Measurements from ENCODE around the gene APOM. TPM values are rescaled to one million over a fixed set of nuclear protein-coding genes. Genes with fewer than 3 reads are reported as not detected.

The APOM gene
- total and polyA plus RNA-seq, 5 donors, result 0.48 to 3.9 (median 1.9) TPM

DNA sequence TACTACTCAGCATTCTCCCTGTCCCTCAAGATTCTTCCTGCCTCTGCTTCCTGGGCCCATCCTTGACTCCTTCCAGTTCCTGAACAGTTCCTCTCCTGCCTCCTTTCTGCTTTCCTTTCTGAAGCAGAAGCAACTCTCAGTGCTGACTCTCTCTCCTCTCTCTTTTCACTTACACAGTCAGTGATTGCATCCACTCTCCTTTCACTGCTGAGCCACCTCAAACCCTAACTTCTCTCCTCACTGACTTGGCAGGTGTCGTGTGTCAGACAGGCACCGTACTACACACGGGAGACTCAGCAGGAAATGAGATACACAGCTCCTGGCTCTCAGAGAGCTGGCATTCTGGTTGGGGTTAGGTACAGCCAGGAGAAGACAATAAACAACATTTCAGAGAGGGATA is 41.9 kb downstream of the APOM start:
- no peak for DNase-seq
- intact Hi-C loops (cut with DNase I), result no loop called here
- no peaks in the 10 kb centered on the region for H3K27me3 ChIP-seq (ENCODE audit: control insufficient read depth, insufficient read depth)
- H3K27ac ChIP-seq (ENCODE audit: low read length), result no peak overlapping the region
- H3K4me1 ChIP-seq (ENCODE audit: control insufficient read depth, insufficient read depth, low read length), result peaks cover 7% of the 10 kb centered on the region
- no peaks in the 10 kb centered on the region for H3K9me3 ChIP-seq (ENCODE audit: control insufficient read depth, low read length)
- WGBS, result 39% methylated on average over 3 of the region's 3 CpGs
- no peak overlapping the region for H3K4me3 ChIP-seq (ENCODE audit: low read length)
- no peak for ATAC-seq

DNA sequence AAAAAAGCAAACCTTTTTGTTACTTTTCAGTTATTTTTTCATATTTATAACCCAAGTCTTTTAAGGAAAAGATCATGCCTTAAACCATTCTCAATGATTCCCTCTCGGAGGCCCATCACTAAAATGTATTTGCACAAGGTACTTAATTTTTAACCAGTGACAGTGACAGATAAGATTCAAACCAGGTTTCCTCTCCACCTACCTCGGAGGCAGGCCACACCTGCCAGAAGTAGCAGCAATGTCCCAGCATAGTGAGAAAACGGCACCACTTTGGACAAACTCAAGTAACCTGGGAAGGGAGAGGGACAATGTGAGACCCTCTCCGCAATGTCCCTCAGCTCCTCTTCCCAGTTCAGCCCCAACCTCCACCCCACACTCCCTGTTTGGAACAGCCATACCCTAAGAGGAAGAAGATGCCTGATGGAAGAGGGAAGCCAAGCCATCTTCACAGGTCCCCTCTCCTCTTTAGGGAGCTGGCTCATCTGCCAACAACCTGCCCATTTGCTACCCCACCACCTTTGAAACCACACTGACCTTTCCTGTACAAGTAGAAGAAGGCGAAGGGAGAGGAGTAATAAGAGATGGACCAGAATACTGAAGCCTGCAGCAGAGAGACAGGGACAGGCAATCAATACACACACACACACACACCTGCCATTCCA is 45.2 kb downstream of the APOM start:
- Histone ChIP-seq H3K27me3 (ENCODE audit: control insufficient read depth, insufficient read depth) (no peaks in the 10 kb centered on the region), H3K27ac (ENCODE audit: low read length) (no peak overlapping the region), H3K9me3 (ENCODE audit: control insufficient read depth, low read length) (no peaks in the 10 kb centered on the region), H3K4me3 (ENCODE audit: low read length) (no peak overlapping the region), H3K4me1 (ENCODE audit: control insufficient read depth, insufficient read depth, low read length) (peaks cover 7% of the 10 kb centered on the region)
- ATAC-seq (no peak), DNase-seq (no peak)
- intact Hi-C loops (cut with DNase I), result no loop called here
- 85% methylated on average over 5 of the region's 5 CpGs for WGBS

DNA sequence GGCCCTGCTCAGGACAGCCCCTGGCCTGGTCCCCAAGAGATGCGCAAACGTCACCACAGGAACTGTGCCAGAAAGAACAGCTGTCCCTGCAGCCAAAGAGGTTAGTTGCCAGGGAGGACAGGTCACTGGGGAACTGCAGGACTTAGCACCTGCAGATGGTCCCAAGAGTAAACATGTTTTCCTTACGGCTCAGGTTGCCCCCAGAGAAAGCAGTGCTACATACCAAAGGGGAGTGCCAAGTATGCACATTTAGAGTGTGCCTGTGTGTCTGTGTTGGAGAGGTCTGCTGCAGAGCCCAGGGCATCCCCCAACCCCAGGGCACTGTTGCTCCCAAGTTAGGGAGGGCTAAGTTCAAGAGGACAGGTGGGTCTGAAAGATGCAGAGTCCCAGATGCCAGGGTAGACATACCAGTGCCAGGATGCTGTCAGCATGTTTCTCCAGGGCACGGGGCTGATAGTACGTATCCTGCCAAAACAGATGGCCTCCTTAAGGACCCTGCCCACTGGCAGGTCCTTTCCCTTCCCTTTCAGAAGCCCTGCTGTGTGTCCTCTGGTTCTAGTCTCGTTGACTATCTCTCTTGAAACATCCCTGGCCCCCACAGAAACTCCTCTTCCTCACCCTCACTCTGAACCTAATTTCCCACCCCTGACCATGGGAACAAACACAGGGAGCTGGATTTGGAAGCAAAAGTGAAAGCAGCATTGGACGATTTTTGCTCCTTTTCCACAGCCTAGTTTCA is 46.1 kb downstream of the APOM start:
- peak in 1 of 3 donors; percentile 49 for DNase-seq
- intact Hi-C loops (cut with DNase I), result no loop called here
- Histone ChIP-seq H3K9me3 (ENCODE audit: control insufficient read depth, low read length) (no peaks in the 10 kb centered on the region), H3K4me3 (ENCODE audit: low read length) (peak overlapping the region; percentile 84), H3K27ac (ENCODE audit: low read length) (peak overlapping the region; percentile 31), H3K4me1 (ENCODE audit: control insufficient read depth, insufficient read depth, low read length) (peaks cover 7% of the 10 kb centered on the region), H3K27me3 (ENCODE audit: control insufficient read depth, insufficient read depth) (no peaks in the 10 kb centered on the region)
- 17% methylated on average over 7 of the region's 7 CpGs for WGBS
- ATAC-seq, result no peak

GRCh38 chr6:31702405-31702818 is 46.7 kb downstream of the APOM start:
- intact Hi-C loops (cut with DNase I), result no loop called here
- Histone ChIP-seq H3K4me1 (ENCODE audit: control insufficient read depth, insufficient read depth, low read length) (peaks cover 7% of the 10 kb centered on the region), H3K4me3 (ENCODE audit: low read length) (peak overlapping the region; percentile 84), H3K27me3 (ENCODE audit: control insufficient read depth, insufficient read depth) (no peaks in the 10 kb centered on the region), H3K9me3 (ENCODE audit: control insufficient read depth, low read length) (no peaks in the 10 kb centered on the region), H3K27ac (ENCODE audit: low read length) (peak overlapping the region; percentile 98)
- 1% methylated on average over 10 of the region's 10 CpGs for WGBS
- ATAC-seq (peak; percentile 8 to 33), DNase-seq (no peak)

DNA sequence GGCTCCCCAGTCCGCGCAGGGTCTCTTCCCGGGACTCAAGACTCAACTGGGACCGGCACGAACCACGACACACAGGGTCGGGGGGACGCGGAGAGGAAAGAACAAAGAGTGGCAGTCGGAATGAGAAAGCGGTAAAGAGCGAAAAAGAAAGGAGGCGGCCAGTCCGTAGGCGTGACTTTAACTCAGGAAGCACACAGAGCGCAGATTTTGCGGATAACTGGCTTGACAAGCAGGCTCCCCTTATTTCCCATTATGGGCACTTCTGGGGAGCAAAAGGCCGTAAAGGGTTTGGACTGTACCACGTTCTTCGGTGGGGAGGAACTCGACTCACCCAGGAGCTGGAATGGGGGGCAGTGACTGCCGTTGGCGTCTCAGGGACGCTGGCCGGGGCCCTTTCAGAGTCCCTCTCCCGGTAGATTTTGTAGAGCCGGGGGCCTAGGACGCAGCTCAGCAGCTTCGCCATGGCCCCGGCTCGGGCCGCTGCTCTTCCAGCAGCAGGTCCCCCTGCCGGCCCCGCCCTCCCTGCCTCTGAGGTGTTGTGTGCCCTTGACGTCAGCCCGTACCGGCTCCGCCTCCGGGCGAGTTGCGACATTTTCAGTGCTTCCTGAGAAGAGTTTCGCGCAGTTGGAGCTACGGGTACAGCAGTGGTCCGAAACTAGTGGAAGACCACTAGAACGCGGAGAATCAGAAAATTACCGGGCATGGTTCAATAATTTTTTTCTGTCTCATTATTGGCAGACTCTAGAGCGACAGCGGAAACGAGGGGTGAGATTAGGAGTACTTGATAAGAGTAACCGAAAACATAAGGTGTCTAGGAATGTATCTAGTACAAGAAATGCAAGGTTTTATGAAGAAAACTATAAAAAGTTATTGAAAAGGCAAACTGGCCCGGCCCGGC is 47.4 kb downstream of the APOM start, which contains the start of gene ABHD16A:
Gene ABHD16A (minus strand): TSS at position 506 of the 898 bp plus-strand sequence. CDS start 43 bp downstream, at position 463.
- no peaks in the 10 kb centered on the region for H3K27me3 ChIP-seq (ENCODE audit: control insufficient read depth, insufficient read depth)
- ATAC-seq, result peak; percentile 98
- H3K27ac ChIP-seq (ENCODE audit: low read length), result peak within 1 kb of the TSS; percentile 98
- H3K9me3 ChIP-seq (ENCODE audit: control insufficient read depth, low read length), result no peaks in the 10 kb centered on the region
- peak within 1 kb of the TSS; percentile 84 for H3K4me3 ChIP-seq (ENCODE audit: low read length)
- intact Hi-C loops (cut with DNase I), result no loop called here
- H3K4me1 ChIP-seq (ENCODE audit: control insufficient read depth, insufficient read depth, low read length), result peaks cover 7% of the 10 kb centered on the region
- WGBS, result 1% methylated on average over 54 of the region's 54 CpGs
- DNase-seq, result peak; percentile 99 to 100 (median 100)

DNA sequence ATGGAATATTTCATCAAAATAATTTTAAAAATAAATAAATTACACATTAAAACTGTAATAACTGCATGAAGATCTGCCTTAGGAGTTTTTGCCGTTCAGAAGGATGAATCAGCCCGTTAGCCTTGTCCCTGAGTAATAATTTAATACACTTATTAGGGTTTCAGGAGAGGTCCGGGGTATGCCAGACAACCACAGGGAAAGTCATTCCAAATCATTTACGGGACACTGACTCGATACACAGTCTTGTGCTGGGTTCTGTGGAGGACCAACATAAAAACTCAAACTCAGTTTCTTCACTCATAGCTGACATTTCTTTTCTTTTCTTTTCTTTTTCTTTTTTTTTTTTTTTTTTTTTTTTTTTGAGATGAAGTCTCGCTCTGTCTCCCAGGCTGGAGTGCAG is 50.2 kb downstream of the APOM start:
- no peak for ATAC-seq
- no peak for DNase-seq
- Histone ChIP-seq H3K4me3 (ENCODE audit: low read length) (no peak overlapping the region), H3K27me3 (ENCODE audit: control insufficient read depth, insufficient read depth) (no peaks in the 10 kb centered on the region), H3K27ac (ENCODE audit: low read length) (no peak overlapping the region), H3K9me3 (ENCODE audit: control insufficient read depth, low read length) (no peaks in the 10 kb centered on the region), H3K4me1 (ENCODE audit: control insufficient read depth, insufficient read depth, low read length) (peaks cover 7% of the 10 kb centered on the region)
- intact Hi-C loops (cut with DNase I), result no loop called here
- WGBS, result 91% methylated on average over 6 of the region's 6 CpGs

- ATAC-seq, result no peak
- 21% methylated on average over 3 of the region's 3 CpGs for WGBS
- no peak within 1 kb of the TSS for H3K27ac ChIP-seq (ENCODE audit: low read length)
- H3K9me3 ChIP-seq (ENCODE audit: control insufficient read depth, low read length), result no peaks in the 10 kb centered on the region
- intact Hi-C loops (cut with DNase I), result no loop called here
- no peak for DNase-seq
- H3K4me3 ChIP-seq (ENCODE audit: low read length), result no peak within 1 kb of the TSS
- no peaks in the 10 kb centered on the region for H3K27me3 ChIP-seq (ENCODE audit: control insufficient read depth, insufficient read depth)
- H3K4me1 ChIP-seq (ENCODE audit: control insufficient read depth, insufficient read depth, low read length), result peaks cover 5% of the 10 kb centered on the region
Observed at GRCh38 chr6:31706599-31706998, 50.9 kb downstream of the APOM start, which contains the start of gene LY6G6F. Gene LY6G6F, plus strand, starts transcription at chr6:31706866. Its CDS starts 41 bp downstream, at chr6:31706907.

DNA sequence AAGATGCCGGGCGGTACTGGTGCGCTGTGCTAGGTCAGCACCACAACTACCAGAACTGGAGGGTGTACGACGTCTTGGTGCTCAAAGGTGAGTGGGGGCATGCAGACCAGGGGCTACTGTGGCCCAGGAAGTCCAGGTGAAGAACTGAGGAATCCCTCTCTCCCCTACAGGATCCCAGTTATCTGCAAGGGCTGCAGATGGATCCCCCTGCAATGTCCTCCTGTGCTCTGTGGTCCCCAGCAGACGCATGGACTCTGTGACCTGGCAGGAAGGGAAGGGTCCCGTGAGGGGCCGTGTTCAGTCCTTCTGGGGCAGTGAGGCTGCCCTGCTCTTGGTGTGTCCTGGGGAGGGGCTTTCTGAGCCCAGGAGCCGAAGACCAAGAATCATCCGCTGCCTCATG is 52.0 kb downstream of the APOM start:
- Histone ChIP-seq H3K4me1 (ENCODE audit: control insufficient read depth, insufficient read depth, low read length) (no peaks in the 10 kb centered on the region), H3K9me3 (ENCODE audit: control insufficient read depth, low read length) (no peaks in the 10 kb centered on the region), H3K27ac (ENCODE audit: low read length) (no peak overlapping the region), H3K4me3 (ENCODE audit: low read length) (no peak overlapping the region), H3K27me3 (ENCODE audit: control insufficient read depth, insufficient read depth) (no peaks in the 10 kb centered on the region)
- intact Hi-C loops (cut with DNase I), result no loop called here
- ATAC-seq (no peak), DNase-seq (no peak)
- 88% methylated on average over 10 of the region's 10 CpGs for WGBS

Small RNAs within 50 kb of the gene (microRNA-seq; reads per million reads assigned to microRNA genes)
- gene MIR4646 (0.54 to 1.3 reads per million in 2 donors), gene MIR6832 (0 to 0.54 reads per million in 2 donors)

Other genes starting within 250 kb of the APOM start
Only the 30 nearest of the 37 such genes appear.
- gene MICB, start 157.7 kb upstream of the APOM start, total RNA-seq, result 1 to 10 TPM; 1.6 to 1.8 (median 1.6) TPM
- 1.2 TPM for gene MICB, start 157.7 kb upstream of the APOM start, polyA plus RNA-seq
- not detected for gene MCCD1, start 126.9 kb upstream of the APOM start, total RNA-seq
- not detected for gene MCCD1, start 126.9 kb upstream of the APOM start, polyA plus RNA-seq
- 100 to 1,000 TPM; 196 to 235 (median 212) TPM for gene DDX39B, start 113.9 kb upstream of the APOM start, total RNA-seq
- gene DDX39B, start 113.9 kb upstream of the APOM start, polyA plus RNA-seq, result 145 TPM
- gene ATP6V1G2, start 109.3 kb upstream of the APOM start, total RNA-seq, result 1 to 10 TPM; 1.7 to 3.8 (median 2.6) TPM
- gene ATP6V1G2, start 109.3 kb upstream of the APOM start, polyA plus RNA-seq, result 2.8 TPM
- 10 to 100 TPM; 12.2 to 19.3 (median 14.6) TPM for gene NFKBIL1, start 108.3 kb upstream of the APOM start, total RNA-seq
- gene NFKBIL1, start 108.3 kb upstream of the APOM start, polyA plus RNA-seq, result 16.7 TPM
- gene LTA, start 83.6 kb upstream of the APOM start, total RNA-seq, result not detected
- gene LTA, start 83.6 kb upstream of the APOM start, polyA plus RNA-seq, result 0.07 TPM
- gene TNF, start 80.3 kb upstream of the APOM start, total RNA-seq, result under 1 TPM; 0.42 to 0.71 (median 0.53) TPM
- gene TNF, start 80.3 kb upstream of the APOM start, polyA plus RNA-seq, result 0.23 TPM
- gene LTB, start 73.5 kb upstream of the APOM start, total RNA-seq, result 1 to 10 TPM in 1 of 4 donors, under 1 TPM in 2, not detected in 1; 0.59 to 1.5 (median 0.60) TPM
- gene LTB, start 73.5 kb upstream of the APOM start, polyA plus RNA-seq, result 0.61 TPM
- 10 to 100 TPM; 10.2 to 16.6 (median 12.4) TPM for gene LST1, start 69.6 kb upstream of the APOM start, total RNA-seq
- gene LST1, start 69.6 kb upstream of the APOM start, polyA plus RNA-seq, result 7.8 TPM
- gene NCR3, start 62.9 kb upstream of the APOM start, total RNA-seq, result under 1 TPM in 2 of 4 donors, not detected in 2; 0.26 to 0.31 TPM
- 0.11 TPM for gene NCR3, start 62.9 kb upstream of the APOM start, polyA plus RNA-seq
- 10 to 100 TPM; 17.9 to 29.9 (median 21.3) TPM for gene AIF1, start 40.7 kb upstream of the APOM start, total RNA-seq
- gene AIF1, start 40.7 kb upstream of the APOM start, polyA plus RNA-seq, result 14.7 TPM
- 100 to 1,000 TPM in 2 of 4 donors, 10 to 100 TPM in 2; 96.9 to 110 (median 103) TPM for gene PRRC2A, start 35.2 kb upstream of the APOM start, total RNA-seq
- gene PRRC2A, start 35.2 kb upstream of the APOM start, polyA plus RNA-seq, result 95.2 TPM
- gene BAG6, start 3.2 kb upstream of the APOM start, total RNA-seq, result 100 to 1,000 TPM; 230 to 260 (median 256) TPM
- gene BAG6, start 3.2 kb upstream of the APOM start, polyA plus RNA-seq, result 226 TPM
- gene C6orf47, start 4.9 kb downstream of the APOM start, total RNA-seq, result 10 to 100 TPM; 18.5 to 20.7 (median 20.1) TPM
- 21.2 TPM for gene C6orf47, start 4.9 kb downstream of the APOM start, polyA plus RNA-seq
- gene GPANK1, start 9.1 kb downstream of the APOM start, total RNA-seq, result 10 to 100 TPM; 16.8 to 23.9 (median 20.0) TPM
- gene GPANK1, start 9.1 kb downstream of the APOM start, polyA plus RNA-seq, result 24.6 TPM
- gene CSNK2B, start 10.2 kb downstream of the APOM start, total RNA-seq, result 100 to 1,000 TPM; 110 to 123 (median 116) TPM
- gene CSNK2B, start 10.2 kb downstream of the APOM start, polyA plus RNA-seq, result 158 TPM
- 1 to 10 TPM; 4.0 to 8.7 (median 5.9) TPM for gene LY6G5B, start 14.1 kb downstream of the APOM start, total RNA-seq
- gene LY6G5B, start 14.1 kb downstream of the APOM start, polyA plus RNA-seq, result 4.6 TPM
- gene LY6G5C, start 25.2 kb downstream of the APOM start, total RNA-seq, result 1 to 10 TPM; 2.1 to 3.8 (median 2.3) TPM
- gene LY6G5C, start 25.2 kb downstream of the APOM start, polyA plus RNA-seq, result 5.0 TPM
- gene ABHD16A, start 47.4 kb downstream of the APOM start, total RNA-seq, result 10 to 100 TPM; 28.4 to 37.0 (median 31.7) TPM
- gene ABHD16A, start 47.4 kb downstream of the APOM start, polyA plus RNA-seq, result 28.1 TPM
- not detected for gene LY6G6F, start 51.0 kb downstream of the APOM start, total RNA-seq
- not detected for gene LY6G6F, start 51.0 kb downstream of the APOM start, polyA plus RNA-seq
- not detected for gene LY6G6D, start 59.5 kb downstream of the APOM start, total RNA-seq
- not detected for gene LY6G6D, start 59.5 kb downstream of the APOM start, polyA plus RNA-seq
- gene LY6G6C, start 65.9 kb downstream of the APOM start, total RNA-seq, result not detected
- gene LY6G6C, start 65.9 kb downstream of the APOM start, polyA plus RNA-seq, result 0.18 TPM
- gene MPIG6B, start 67.5 kb downstream of the APOM start, total RNA-seq, result under 1 TPM in 3 of 4 donors, not detected in 1; 0.31 to 0.37 (median 0.35) TPM
- 0.20 TPM for gene MPIG6B, start 67.5 kb downstream of the APOM start, polyA plus RNA-seq
- gene DDAH2, start 73.4 kb downstream of the APOM start, total RNA-seq, result 10 to 100 TPM; 42.4 to 55.6 (median 49.3) TPM
- gene DDAH2, start 73.4 kb downstream of the APOM start, polyA plus RNA-seq, result 57.4 TPM
- gene CLIC1, start 80.6 kb downstream of the APOM start, total RNA-seq, result 100 to 1,000 TPM in 3 of 4 donors, 10 to 100 TPM in 1; 99.4 to 153 (median 116) TPM
- gene CLIC1, start 80.6 kb downstream of the APOM start, polyA plus RNA-seq, result 116 TPM
- gene MSH5, start 84.1 kb downstream of the APOM start, total RNA-seq, result 1 to 10 TPM; 2.6 to 3.2 (median 3.0) TPM
- gene MSH5, start 84.1 kb downstream of the APOM start, polyA plus RNA-seq, result 1.8 TPM
- under 1 TPM in 1 of 4 donors, not detected in 3; 0.50 TPM for gene SAPCD1, start 106.8 kb downstream of the APOM start, total RNA-seq
- 0.25 TPM for gene SAPCD1, start 106.8 kb downstream of the APOM start, polyA plus RNA-seq
- 10 to 100 TPM in 1 of 4 donors, 1 to 10 TPM in 3; 3.4 to 12.8 (median 8.2) TPM for gene VWA7, start 121.4 kb downstream of the APOM start, total RNA-seq
- gene VWA7, start 121.4 kb downstream of the APOM start, polyA plus RNA-seq, result 3.2 TPM
- 10 to 100 TPM; 21.7 to 30.6 (median 26.9) TPM for gene VARS1, start 139.9 kb downstream of the APOM start, total RNA-seq
- 14.8 TPM for gene VARS1, start 139.9 kb downstream of the APOM start, polyA plus RNA-seq
- 10 to 100 TPM; 22.8 to 27.3 (median 23.8) TPM for gene LSM2, start 151.1 kb downstream of the APOM start, total RNA-seq
- gene LSM2, start 151.1 kb downstream of the APOM start, polyA plus RNA-seq, result 27.0 TPM